Subcutaneous preadipocyte (primary cell): ENCODE measurements around the gene TEKT5. TPM values are rescaled to one million over a fixed set of nuclear protein-coding genes. Genes with fewer than 3 reads are reported as not detected.

ENCODE experiments used
- small RNA-seq: library from RNA; depleted of rRNA; stranded (forward); fragments of <200 nt; gene quantifications from one replicate; pipeline ENCODE3, GENCODE V24; 2012
- total RNA-seq: library from RNA; depleted of rRNA; stranded (reverse); fragments of >200 nt; gene quantifications from 2 replicates; pipeline ENCODE4 v1.2.3, GENCODE V29; 2012

Gene TEKT5
- 0.37 TPM in 1 of 2 replicates, not detected in the other for total RNA-seq

GRCh38 chr16:10694830-10695229 is at the start of gene TEKT5:
Gene TEKT5, minus strand, starts transcription at chr16:10694930. Its CDS starts 57 bp downstream, at chr16:10694873.

GRCh38 chr16:10743610-10744369 is 49.1 kb upstream of the TEKT5 start, which contains the start of gene NUBP1:
Gene NUBP1, plus strand, starts transcription at chr16:10743842. Its CDS starts 22 bp downstream, at chr16:10743864.

GRCh38 chr16:10579965-10580882 is 114.5 kb downstream of the TEKT5 start, which contains the start of gene EMP2:
Gene EMP2, minus strand, starts transcription at chr16:10580598. Its CDS starts 32,981 bp downstream, at chr16:10547617.

Small RNA genes within 50 kb of the gene (small RNA-seq; reads per million reads assigned to genes)
- gene MTND4LP24 (not detected), gene MTND6P33 (not detected)

Other genes with a start within 250 kb of the TEKT5 start
- gene EMP2, start 114.3 kb downstream of the TEKT5 start, total RNA-seq: 25.0 and 29.5 TPM in 2 replicates
- 14.3 and 14.5 TPM in 2 replicates for gene NUBP1, start 48.9 kb upstream of the TEKT5 start, total RNA-seq
- not detected in 2 replicates for gene TVP23A, start 123.9 kb upstream of the TEKT5 start, total RNA-seq
- 0.78 and 1.5 TPM in 2 replicates for gene CIITA, start 182.3 kb upstream of the TEKT5 start, total RNA-seq
- gene DEXI, start 247.5 kb upstream of the TEKT5 start, total RNA-seq: 42.3 and 43.2 TPM in 2 replicates
- 18.0 and 26.2 TPM in 2 replicates for gene CLEC16A, start 249.6 kb upstream of the TEKT5 start, total RNA-seq